ENCODE data around the gene MCTP1.

MCTP1 gene

DNA sequence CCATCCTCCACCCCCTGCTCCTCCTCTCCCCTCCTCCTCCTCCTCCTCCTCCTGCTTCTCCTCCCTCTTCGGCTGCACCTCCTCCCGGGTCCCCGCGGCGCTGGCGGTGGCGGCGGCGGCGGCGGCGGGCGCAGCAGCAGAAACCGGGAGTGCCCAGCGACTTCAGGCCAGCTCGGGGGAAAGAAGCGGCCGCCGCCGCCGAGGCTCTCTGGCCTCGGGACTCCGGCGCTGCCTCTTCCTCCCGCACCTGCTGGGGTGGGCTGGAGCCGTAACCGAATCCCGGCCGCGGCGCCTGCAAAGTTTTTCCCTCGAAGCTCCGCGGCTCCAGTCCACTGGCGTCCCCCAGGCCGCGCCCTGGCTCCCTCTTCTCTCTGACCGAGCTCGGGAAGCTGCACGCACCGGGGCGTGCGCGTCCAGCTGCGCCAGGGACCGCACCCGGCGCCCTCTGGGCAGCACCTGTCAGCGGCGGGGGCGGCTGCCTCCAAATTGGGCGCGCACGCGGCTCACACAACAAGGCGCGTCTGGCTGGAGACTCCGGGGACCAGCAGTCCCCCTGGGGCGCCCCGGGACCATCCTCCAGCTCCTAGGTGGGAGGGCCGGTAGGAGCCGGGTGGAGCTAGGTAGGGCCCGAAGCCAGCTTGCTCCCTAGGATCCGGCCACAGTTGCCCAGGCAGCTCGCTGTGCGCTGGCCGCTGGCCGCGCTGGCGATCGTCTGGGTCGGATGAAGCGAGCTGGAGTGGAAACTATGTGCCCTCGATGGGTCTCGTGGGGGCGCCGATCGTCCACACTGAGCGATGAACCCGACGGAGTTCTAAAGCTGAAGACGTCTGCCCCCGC lies at the start of gene MCTP1:
Gene MCTP1, minus strand, starts transcription at position 523 of the 837 bp plus-strand sequence.
- peak; percentile 61 for DNase-seq

DNA sequence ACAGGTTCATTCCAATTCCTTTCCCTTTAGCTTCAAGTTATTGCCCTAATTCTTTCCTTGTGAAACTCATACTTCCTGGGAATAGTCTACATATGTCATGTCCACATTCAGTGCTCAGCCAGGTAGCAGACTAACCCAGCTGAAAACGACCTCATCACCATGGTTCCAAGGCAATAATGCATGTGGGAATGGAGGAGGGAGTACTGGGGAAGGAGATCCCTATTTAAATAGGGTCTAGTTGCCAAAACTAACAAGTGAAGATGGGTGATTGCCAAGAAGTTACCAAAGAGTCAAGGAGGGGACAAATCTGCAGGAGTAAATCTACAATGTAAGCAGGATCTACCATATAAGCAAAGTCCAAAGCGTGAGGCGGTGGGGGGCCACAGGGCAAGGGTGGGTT lies 47.3 kb upstream of the MCTP1 start:
- DNase-seq: no peak

- DNase-seq: no peak
These were observed 46.5 kb upstream of the MCTP1 start for GRCh38 chr5:95331358-95331757.

DNA sequence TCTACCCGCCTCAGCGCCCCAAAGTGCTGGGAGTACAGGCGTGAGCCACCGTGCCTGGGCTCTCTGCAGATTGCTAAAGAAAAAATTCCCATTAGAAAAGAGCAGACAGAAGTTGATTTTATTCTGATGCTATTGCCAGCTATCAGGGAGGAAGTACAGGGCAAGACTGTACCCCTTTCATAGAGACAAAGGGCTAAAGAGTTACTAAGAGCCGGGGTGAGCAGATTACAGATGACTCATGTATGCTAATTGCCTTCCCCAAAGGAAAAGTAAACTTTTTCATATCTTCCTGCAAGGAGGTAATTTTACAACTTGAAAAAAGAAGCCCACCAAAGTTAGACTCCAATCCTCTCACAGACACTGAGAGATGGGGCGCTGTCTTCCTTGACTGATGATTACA lies 42.3 kb upstream of the MCTP1 start:
- no peak for DNase-seq

DNA sequence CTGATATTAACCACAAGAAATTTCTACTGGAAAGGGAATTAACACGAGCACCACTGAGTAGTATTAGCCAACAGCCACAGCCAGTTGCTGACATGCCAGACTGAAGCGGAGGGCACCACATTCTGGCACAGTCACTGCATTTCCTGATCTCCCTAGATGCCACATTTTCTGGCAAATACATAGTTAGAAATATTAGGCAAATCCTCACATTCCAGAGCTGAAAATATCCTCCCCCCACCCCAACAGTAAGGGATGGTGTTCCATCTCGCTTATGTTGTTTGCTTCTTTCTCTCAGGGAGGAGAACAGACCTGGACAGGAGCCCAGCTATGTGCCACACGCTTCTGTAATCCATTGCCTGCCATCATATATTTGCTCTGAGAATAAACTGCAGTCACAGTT lies 32.8 kb upstream of the MCTP1 start:
- no peak for DNase-seq

DNA sequence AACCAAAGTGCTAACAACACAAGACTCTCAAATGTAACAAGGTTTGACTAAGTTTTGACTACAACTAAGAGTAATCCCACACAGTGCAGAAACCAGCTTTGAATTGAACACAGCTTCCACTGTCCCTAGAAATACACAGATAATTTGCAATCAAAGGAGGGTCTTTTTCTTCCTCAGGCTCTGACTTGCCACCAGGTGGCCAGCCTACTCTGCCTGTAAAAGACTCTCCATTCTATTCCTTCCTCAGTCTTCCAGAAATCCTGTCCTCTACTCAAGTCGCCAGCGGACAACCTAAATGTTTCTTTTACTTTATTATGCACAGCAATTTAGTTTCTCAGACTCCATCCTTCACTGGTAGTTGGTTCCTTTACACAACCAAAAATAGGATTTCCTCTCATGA lies 32.2 kb upstream of the MCTP1 start:
- no peak for DNase-seq

DNA sequence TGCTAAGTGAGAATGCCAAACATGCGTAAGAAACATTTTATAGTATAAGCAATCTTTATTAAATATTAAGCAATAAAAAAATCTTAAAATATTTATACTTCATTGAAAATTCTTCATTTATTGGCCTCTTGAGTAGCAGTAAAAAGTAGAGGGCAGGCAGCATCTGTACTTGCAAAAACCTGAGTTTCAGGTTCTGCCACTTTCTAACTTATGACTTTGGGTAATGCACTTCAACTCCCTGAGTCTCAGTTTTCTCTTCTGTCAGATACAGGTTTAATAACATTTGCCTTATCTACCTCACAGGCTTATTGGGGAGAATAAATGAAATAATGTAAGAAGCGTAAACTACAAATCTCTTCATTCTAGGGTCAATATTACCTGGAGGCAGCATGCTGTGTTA lies 19.8 kb upstream of the MCTP1 start:
- DNase-seq: no peak

DNA sequence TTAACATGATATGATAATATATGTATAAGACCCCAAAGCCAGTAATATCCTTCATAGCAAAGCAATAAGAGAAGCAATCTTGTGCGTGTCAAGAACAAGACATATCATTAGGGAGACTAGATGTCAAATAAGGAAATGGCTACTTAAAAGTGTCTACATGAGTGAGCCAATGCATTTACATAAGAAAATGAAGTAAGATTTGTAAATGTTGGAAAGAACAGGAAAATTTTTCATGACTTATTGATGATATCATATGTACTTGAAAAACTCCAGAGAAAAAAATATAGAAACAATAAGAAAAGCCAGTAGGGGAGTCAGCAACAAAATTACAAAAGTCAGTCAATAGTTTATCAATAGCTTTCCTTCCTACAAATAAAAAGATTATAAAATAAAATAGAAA lies 13.8 kb upstream of the MCTP1 start:
- no peak for DNase-seq

GRCh38 chr5:95296291-95296690 lies 11.4 kb upstream of the MCTP1 start:
- no peak for DNase-seq

GRCh38 chr5:95285409-95285755 lies 488 bp upstream of the MCTP1 start:
- no peak for DNase-seq

DNA sequence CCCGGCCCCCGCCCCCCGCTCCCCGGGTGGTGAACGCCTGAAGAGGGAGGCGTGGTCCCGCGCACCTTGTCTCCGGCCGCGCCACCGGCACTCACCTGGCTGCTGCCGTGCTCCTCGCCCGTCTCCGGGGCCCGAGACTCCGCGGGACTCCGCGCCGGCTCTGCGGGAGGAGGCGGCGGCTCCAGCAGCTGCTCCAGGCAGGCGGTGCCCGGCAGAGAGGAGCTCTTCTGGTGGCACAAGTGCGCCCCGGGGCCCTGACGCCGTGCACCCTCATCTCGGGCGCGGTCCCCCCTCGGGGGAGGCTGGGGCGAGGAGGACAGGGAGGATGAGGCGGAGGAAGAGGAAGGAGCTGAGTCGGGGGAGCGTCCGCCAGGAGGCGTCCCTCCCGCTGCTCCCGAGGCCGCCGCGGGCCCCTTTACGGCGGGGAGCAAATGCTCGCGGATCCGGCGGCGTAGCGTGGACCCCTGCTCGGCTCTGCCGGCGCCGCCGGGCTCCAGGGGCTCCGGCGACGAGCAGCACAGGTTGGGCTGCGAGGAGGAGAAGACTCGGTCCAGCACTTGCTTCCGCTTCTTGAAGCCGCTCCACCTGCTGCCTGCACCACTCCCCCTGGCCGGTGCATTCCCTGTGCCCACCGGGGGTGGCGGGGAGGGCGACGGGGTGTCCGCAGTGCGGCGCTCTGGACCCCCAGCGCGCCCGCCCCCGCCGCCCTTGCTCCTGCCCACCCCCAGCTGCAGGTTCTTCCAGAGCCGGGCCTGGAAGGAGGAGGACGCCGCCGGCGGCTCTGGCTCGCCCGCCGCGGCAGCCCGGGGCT lies 928 bp downstream of the MCTP1 start:
- DNase-seq: peak; percentile 66

DNA sequence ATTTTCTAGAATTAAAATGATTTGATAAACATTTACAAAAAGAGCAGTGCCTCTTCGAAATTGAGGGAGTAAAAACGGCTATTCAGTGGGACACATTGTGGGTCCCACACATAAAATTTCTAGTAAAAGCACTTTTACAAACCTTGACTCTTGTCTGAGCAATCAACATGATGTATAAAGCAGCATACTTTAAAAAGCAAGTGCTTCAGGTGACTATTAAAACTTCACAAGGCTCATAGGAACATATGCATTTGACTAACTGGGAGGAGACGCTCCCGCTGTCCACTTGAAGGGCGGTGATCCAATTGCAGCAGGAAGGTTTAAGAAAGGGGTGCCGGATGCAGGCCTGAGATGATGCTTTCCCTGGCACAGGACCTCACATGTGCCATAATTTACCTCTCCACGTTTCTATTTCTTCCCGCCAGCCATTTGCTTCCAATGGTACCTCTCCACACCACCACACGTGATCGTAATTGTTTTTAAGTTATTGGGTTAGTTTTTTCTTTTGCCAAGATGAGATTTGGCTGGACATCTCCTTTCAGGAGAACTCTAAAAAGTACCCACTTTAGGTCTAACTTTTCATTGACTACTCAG lies 1.8 kb downstream of the MCTP1 start:
- no peak for DNase-seq

GRCh38 chr5:95281226-95281625 lies 3.7 kb downstream of the MCTP1 start:
- no peak for DNase-seq

DNA sequence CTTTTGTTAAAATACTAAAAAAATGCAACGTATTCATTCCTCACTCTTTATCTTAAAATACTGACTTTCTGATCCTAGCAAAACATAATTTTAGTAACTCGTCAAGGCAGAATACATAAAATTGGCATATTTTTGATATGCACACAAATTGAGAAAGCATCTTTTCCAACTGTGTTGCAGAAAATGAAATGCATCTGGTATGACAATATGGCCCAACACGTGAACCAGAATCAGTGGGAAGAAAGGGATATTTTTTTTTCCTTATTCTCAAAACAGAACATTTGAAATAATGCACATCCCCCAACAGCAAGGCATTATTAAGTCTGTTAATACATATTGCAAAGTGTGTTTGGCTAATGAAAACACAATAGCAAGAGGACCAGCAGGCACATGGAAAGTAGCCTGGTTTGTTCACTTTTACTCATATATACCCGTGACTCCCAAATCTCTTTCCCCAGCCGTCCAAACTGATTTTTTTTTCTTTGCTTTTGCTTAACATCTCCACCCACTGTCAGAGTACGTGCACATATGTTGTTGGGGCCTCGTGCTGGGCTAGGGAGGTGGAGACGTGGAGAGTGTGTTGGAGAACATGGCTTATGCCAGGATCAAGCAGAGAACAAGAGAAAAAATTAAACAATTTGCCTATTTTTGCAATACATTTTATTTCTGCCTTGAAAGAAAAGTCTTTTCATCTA lies 4.3 kb downstream of the MCTP1 start:
- DNase-seq: no peak

- DNase-seq: no peak
These were observed 10.9 kb downstream of the MCTP1 start for GRCh38 chr5:95274011-95274410.

- DNase-seq: no peak
These were observed 12.5 kb downstream of the MCTP1 start for GRCh38 chr5:95272316-95272929.

DNA sequence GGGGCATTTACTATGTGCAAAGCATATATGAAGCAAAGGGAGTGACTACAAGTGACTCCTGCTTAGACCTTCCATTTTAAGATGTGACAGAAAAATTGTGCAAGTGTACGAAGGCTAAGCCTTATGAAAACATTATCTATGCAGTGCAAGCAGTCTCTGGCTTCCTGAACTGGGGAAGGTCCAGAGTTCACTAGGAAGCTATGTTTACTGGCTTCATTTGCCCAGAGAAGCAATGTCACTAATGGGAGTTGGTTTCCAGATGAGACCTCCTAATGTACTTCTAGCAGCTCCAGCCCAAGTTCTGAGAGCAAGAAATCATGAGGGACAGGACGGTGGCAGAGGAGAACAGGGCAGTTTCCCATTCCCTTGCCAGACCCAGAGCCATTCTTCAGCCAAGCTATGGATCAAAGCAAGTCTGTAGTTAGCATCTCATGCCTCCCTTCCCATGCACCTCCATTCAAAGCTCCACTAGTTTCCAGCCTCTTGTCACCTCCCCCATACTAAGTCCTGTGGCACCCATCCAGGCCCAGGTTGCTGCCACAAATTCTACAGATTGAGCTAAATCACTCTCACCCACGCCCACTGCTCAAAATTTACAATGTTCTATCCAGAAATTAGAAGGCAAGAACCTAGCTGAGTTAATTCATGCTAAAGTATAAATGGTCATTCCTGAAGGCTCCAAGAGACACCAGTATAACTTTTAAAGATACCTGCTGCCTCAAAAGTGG lies 21.8 kb downstream of the MCTP1 start:
- no peak for DNase-seq

DNA sequence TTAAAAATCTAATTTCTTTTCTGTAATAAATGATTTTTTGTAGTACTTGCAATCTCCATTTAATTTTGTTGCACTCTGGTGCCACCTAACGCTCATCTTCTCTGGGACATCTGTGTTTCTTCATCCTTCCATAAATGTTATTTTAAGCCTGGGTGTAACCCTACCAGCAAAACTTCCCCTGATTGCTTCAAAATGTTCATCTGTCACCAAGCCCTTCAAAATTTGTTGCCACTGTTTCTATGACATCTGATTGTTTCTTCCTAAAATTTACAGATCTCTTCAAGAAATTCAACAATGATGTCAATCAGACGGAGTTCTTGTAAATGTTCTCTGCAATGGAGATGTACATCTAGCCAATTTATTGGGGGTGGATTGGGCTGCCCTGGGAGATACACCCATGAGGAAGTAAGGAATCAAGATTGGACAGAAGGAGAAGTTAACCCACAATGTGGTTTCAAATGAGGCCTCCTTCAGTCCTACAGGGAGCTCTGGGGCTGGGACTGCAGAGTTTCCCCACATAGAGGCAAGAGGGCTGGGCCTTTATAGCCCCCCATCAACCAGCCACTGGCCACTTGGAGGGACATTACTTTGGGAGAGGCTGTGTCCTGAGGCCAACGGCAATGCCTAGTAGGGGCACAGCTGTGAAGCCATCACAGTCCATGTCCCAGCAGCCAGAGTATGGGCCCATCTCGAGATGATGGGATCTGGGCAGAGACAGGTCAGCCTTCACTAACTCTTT lies 23.3 kb downstream of the MCTP1 start:
- no peak for DNase-seq

DNA sequence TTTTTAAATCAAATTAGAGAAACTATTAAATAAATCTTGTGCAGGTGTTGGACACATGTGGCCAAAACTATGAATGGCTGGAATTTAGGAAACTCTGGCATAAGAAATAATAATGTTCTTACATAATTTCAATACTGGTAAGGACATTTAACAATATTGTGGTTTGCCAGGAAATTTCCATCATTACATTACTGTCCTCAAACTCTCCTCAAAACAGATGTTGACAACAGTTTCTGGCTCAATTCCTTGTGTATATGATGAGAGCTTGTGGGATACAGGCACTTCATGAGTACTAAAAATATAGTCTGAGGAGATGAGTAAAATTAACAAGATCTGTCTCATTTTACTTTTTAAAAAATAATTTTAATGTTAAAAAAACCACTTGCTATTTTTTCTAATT lies 27.9 kb downstream of the MCTP1 start:
- no peak for DNase-seq

- no peak for DNase-seq
These were observed 28.4 kb downstream of the MCTP1 start for GRCh38 chr5:95256446-95256845.

GRCh38 chr5:95252801-95253200 lies 32.1 kb downstream of the MCTP1 start:
- DNase-seq: no peak
